ENCODE data around the gene GSG1L. TPM values are rescaled to one million over a fixed set of nuclear protein-coding genes. Genes with fewer than 3 reads are reported as not detected.

The GSG1L gene
- polyA plus RNA-seq, 1 donor (not counting 4 experiments of a cell fraction or from before 2014, with no cell fraction given) = not detected

DNA sequence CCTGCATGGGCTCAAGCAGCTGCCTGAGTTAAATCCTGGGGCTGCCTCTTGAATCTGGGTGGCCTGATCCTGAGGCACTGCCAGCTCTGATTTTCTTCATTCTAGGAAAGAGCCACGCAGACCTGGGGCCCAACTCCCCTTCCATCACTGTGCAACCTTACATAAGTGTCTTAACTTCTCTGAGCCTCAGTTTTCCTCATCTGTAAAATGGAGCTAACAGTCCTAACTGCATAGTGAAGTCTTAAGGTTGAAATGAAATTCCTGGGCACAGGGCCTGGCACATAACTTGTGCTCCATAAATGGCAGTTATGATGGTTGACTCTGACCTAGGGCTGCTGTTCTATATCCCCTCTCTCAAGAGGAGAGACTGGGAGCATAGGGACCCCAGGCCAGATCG is 236.6 kb downstream of the GSG1L start:
- H3K27ac ChIP-seq (ENCODE audit: control insufficient read depth, insufficient read depth, low read length) = no peak overlapping the region
- FAIRE-seq (no peak), DNase-seq (ENCODE audit: low read depth, low spot score) (no peak)
- no peaks in the 10 kb centered on the region for H4K20me1 ChIP-seq (ENCODE audit: control insufficient read depth, extremely low read depth, insufficient read depth, low read length)
- TF ChIP-seq CTCF (optimal IDR thresholded peaks at IDR 0.05 in 1 of 3, IDR thresholded peaks at IDR 0.05 in 1 of 3, conservative IDR thresholded peaks at IDR 0.05 in 1 of 3; ENCODE audit: extremely low read depth in 1 of 3, insufficient read depth in 2 of 3, low read length in 3 of 3) = no peak
- TF ChIP-seq EZH2 (IDR thresholded peaks at IDR 0.05; ENCODE audit: low read length) = no peak
- no peak overlapping the region for H2AFZ ChIP-seq (ENCODE audit: control insufficient read depth, low read length)
- no peaks in the 10 kb centered on the region for H3K4me1 ChIP-seq (ENCODE audit: control insufficient read depth, extremely low read depth, insufficient read depth, low read length)
- H3K9me1 ChIP-seq (ENCODE audit: control insufficient read depth, extremely low read depth, insufficient read depth, low read length) = no peaks in the 10 kb centered on the region
- no peak overlapping the region for H3K4me3 ChIP-seq (ENCODE audit: control insufficient read depth in 2 of 3, extremely low read depth in 1 of 3, insufficient read depth in 2 of 3, low read depth in 1 of 3, low read length in 3 of 3)
- H3K9ac ChIP-seq (ENCODE audit: control insufficient read depth, extremely low read depth, insufficient read depth, low read length) = no peak overlapping the region
- no peak overlapping the region for H3K4me2 ChIP-seq (ENCODE audit: control insufficient read depth, extremely low read depth, insufficient read depth, low read depth, low read length)
- no peaks in the 10 kb centered on the region for H3K79me2 ChIP-seq (ENCODE audit: control insufficient read depth, insufficient read depth, low read length)
- H3K27me3 ChIP-seq (ENCODE audit: control insufficient read depth, extremely low read depth, insufficient read depth, low read length) = no peaks in the 10 kb centered on the region
- dilution Hi-C loops (cut with MboI; ENCODE audit: extremely low pct_ligation_motif_present, low sequenced_read_pairs) = no loop called here
- no peaks in the 10 kb centered on the region for H3K36me3 ChIP-seq (ENCODE audit: control insufficient read depth in 2 of 2, extremely low read depth in 1 of 2, insufficient read depth in 2 of 2, low read length in 2 of 2)
- H3K9me3 ChIP-seq (ENCODE audit: control insufficient read depth, low read depth, low read length) = peaks cover 2% of the 10 kb centered on the region

DNA sequence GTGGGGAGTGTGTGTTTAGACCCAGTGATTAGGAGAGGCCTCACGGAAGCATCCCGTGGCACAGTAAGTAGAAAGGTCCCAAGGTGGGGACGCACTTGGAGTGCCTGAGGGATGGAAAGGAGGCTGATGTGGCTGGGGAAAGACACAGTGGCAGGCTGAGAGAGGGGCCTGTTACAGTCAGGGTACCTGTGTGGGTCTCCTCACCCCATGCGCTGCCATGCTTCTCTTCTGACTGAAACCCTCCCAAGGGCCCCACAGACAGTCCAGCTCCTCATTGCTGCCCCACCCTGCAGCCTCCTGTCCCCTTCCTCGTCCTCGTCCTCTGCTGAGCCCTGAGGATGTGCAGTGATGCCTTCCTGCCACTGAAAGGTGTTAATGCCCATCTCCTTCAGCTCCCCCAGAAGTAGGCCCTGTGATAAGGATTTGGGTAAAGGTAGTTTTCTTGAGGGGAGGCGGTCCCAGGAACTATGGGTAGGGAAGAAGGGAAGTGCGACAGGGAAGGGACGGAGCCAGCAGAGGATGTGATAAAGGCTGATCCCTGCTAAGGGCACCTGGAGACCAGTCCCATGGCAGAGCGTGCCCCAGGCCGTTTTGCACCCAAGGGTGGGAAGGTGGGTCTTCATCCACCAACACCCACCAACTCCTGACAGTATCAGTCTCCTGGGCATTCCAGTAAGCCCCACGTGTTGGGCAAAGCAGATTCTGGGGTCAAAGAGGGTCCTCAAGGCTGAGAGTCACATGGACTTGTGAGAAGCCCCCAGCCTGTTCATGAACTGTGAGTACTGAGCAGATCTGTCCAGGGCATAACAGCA is 237.2 kb downstream of the GSG1L start:
- H3K9me1 ChIP-seq (ENCODE audit: control insufficient read depth, extremely low read depth, insufficient read depth, low read length) = no peaks in the 10 kb centered on the region
- H3K27me3 ChIP-seq (ENCODE audit: control insufficient read depth, extremely low read depth, insufficient read depth, low read length) = no peaks in the 10 kb centered on the region
- H3K4me2 ChIP-seq (ENCODE audit: control insufficient read depth, extremely low read depth, insufficient read depth, low read depth, low read length) = no peak overlapping the region
- dilution Hi-C loops (cut with MboI; ENCODE audit: extremely low pct_ligation_motif_present, low sequenced_read_pairs) = no loop called here
- no peaks in the 10 kb centered on the region for H4K20me1 ChIP-seq (ENCODE audit: control insufficient read depth, extremely low read depth, insufficient read depth, low read length)
- DNase-seq (ENCODE audit: low read depth, low spot score) = no peak
- no peak overlapping the region for H3K4me3 ChIP-seq (ENCODE audit: control insufficient read depth in 2 of 3, extremely low read depth in 1 of 3, insufficient read depth in 2 of 3, low read depth in 1 of 3, low read length in 3 of 3)
- no peak overlapping the region for H3K27ac ChIP-seq (ENCODE audit: control insufficient read depth, insufficient read depth, low read length)
- no peak for FAIRE-seq
- no peaks in the 10 kb centered on the region for H3K36me3 ChIP-seq (ENCODE audit: control insufficient read depth in 2 of 2, extremely low read depth in 1 of 2, insufficient read depth in 2 of 2, low read length in 2 of 2)
- H2AFZ ChIP-seq (ENCODE audit: control insufficient read depth, low read length) = no peak overlapping the region
- no peaks in the 10 kb centered on the region for H3K79me2 ChIP-seq (ENCODE audit: control insufficient read depth, insufficient read depth, low read length)
- no peak overlapping the region for H3K9ac ChIP-seq (ENCODE audit: control insufficient read depth, extremely low read depth, insufficient read depth, low read length)
- peaks cover 2% of the 10 kb centered on the region for H3K9me3 ChIP-seq (ENCODE audit: control insufficient read depth, low read depth, low read length)
- TF ChIP-seq CTCF (optimal IDR thresholded peaks at IDR 0.05 in 1 of 3, IDR thresholded peaks at IDR 0.05 in 1 of 3, conservative IDR thresholded peaks at IDR 0.05 in 1 of 3; ENCODE audit: extremely low read depth in 1 of 3, insufficient read depth in 2 of 3, low read length in 3 of 3) = no peak
- no peak for TF ChIP-seq EZH2 (IDR thresholded peaks at IDR 0.05; ENCODE audit: low read length)
- no peaks in the 10 kb centered on the region for H3K4me1 ChIP-seq (ENCODE audit: control insufficient read depth, extremely low read depth, insufficient read depth, low read length)

Data from keratinocyte (primary cell).